SW480 (cell line): ENCODE data around the gene PRR9.
"Not testable (repeated sequence)": the region's sequence is repeated elsewhere in the genome, so short reads cannot be mapped to it uniquely, and the experiment has no call there.

Source experiments
- DNase-seq: peaks from one replicate; pipeline ENCODE4 v3.0.0-alpha.2; 2016; ENCODE audit warnings: low spot score

PRR9 gene

GRCh38 chr1:153229076-153229829 is 11.9 kb downstream of the PRR9 start:
- DNase-seq = not testable (repeated sequence)

- no peak for DNase-seq
These were observed 14.0 kb downstream of the PRR9 start for GRCh38 chr1:153231363-153231762.

- no peak for DNase-seq
These were observed 14.4 kb downstream of the PRR9 start for GRCh38 chr1:153231785-153232184.

- peak; percentile 5 for DNase-seq
These were observed 15.2 kb downstream of the PRR9 start for GRCh38 chr1:153232553-153232952.

GRCh38 chr1:153233448-153233847 is 16.1 kb downstream of the PRR9 start:
- DNase-seq = no peak

GRCh38 chr1:153238527-153238926 is 21.1 kb downstream of the PRR9 start:
- DNase-seq = peak; percentile 29

- DNase-seq = no peak
These were observed 24.8 kb downstream of the PRR9 start for GRCh38 chr1:153242160-153242559.

GRCh38 chr1:153245466-153245865 is 28.1 kb downstream of the PRR9 start:
- DNase-seq = no peak

- no peak for DNase-seq
These were observed 28.6 kb downstream of the PRR9 start for GRCh38 chr1:153246018-153246417.

- no peak for DNase-seq
These were observed 29.4 kb downstream of the PRR9 start for GRCh38 chr1:153246825-153247224.

- no peak for DNase-seq
These were observed 30.9 kb downstream of the PRR9 start for GRCh38 chr1:153248176-153248879.

GRCh38 chr1:153250166-153250565 is 32.8 kb downstream of the PRR9 start:
- no peak for DNase-seq

- DNase-seq = no peak
These were observed 33.7 kb downstream of the PRR9 start for GRCh38 chr1:153251087-153251486.

- DNase-seq = no peak
These were observed 34.2 kb downstream of the PRR9 start for GRCh38 chr1:153251562-153251961.

GRCh38 chr1:153251988-153252387 is 34.6 kb downstream of the PRR9 start:
- DNase-seq = no peak

- no peak for DNase-seq
These were observed 35.7 kb downstream of the PRR9 start for GRCh38 chr1:153253076-153253475.

- DNase-seq = no peak
These were observed 36.3 kb downstream of the PRR9 start for GRCh38 chr1:153253693-153254092.

- no peak for DNase-seq
These were observed 42.0 kb downstream of the PRR9 start, which contains the start of gene LORICRIN for GRCh38 chr1:153259387-153259786. TSS of gene LORICRIN (plus strand) at chr1:153259687. CDS start at chr1:153260950, 1,263 bp downstream.

- DNase-seq = no peak
These were observed 43.3 kb downstream of the PRR9 start for GRCh38 chr1:153260585-153261280.

GRCh38 chr1:153261281-153262069 is 44.1 kb downstream of the PRR9 start:
- DNase-seq = no peak

GRCh38 chr1:153262070-153262366 is 44.6 kb downstream of the PRR9 start:
- no peak for DNase-seq

GRCh38 chr1:153262462-153263157 is 45.2 kb downstream of the PRR9 start:
- DNase-seq = no peak
